Choroid plexus epithelial cell (primary cell): ENCODE measurements around the gene PLAC9.

Experiments
- DNase-seq: peaks from one replicate; pipeline ENCODE4 v3.0.0-alpha.2; 2010; ENCODE audit warnings: low read depth
- H3K4me3 ChIP-seq: 2 replicates; pipeline ENCODE4 v1.5.1; 2011; ENCODE audit warnings: low read depth, mild to moderate bottlenecking, control low read depth, low read length, moderate library complexity
- CTCF ChIP-seq: conservative IDR thresholded peaks from 2 replicates; pipeline ENCODE4 v1.5.1; 2011; ENCODE audit warnings: low read depth, mild to moderate bottlenecking, control low read depth, inconsistent platforms, low read length, moderate library complexity

PLAC9 gene

GRCh38 chr10:80148166-80148805 is 15.8 kb downstream of the PLAC9 start:
- no peak overlapping the region for H3K4me3 ChIP-seq
- TF ChIP-seq CTCF: no peak
- no peak for DNase-seq

DNA sequence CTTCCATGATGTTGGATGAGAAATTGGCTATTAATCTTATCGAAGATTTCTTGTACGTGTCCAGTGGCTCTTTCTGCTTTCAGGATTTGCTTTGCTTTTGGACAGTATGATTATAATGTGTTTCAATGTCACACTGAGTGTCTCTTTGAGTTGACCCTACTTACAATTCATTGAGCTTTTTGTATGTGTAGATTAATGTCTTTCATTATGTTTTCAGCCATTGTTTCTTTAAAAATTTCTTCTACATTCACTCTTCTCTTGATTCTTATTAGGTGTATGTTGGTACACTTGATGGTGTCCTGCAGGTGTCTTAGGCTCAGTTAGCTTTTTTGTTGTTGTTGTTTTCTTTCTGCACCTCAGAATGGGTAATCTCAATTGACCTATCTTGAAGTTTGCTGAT is 16.6 kb downstream of the PLAC9 start:
- no peak overlapping the region for H3K4me3 ChIP-seq
- no peak for TF ChIP-seq CTCF
- no peak for DNase-seq

DNA sequence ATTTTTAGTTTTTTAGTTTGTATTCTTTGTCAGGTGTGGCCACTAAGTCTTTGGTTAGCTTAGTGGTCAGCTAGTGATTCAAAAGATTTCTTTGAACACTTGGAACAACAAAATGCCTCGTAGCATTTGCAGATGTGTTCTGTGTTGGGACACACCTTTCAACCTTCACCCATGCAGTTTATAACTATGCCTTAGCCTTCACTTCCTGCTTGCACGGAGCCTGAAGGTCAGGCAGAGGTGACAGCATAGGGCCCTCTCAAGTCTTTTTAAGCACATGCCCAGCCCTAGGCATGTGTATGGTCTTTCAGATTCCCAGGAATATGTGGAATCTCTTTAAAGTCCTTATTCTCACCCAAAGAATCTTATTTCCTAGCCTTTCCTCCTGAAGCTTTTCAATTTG is 17.6 kb downstream of the PLAC9 start:
- DNase-seq: no peak
- TF ChIP-seq CTCF: no peak
- H3K4me3 ChIP-seq: no peak overlapping the region

DNA sequence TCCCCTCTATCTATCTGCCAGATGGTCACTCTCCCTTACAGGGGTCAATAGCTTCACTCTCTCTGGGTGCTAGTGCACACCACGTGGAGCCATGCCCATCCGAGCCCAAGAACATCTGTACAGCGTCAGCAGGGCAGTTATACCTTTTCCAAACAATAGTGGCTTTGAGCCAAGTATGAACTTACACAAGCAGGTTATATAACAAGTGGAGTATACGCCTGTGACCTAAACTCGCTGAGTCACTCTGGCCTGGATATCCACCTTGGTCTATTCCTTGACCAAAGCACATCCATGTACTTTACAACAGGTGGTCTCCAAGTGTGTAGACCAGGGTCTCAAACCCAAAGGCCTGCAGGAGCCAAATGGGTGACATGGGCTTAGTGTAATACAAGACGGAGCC is 20.3 kb downstream of the PLAC9 start:
- no peak overlapping the region for H3K4me3 ChIP-seq
- TF ChIP-seq CTCF: no peak
- no peak for DNase-seq

GRCh38 chr10:80153460-80153859 is 20.9 kb downstream of the PLAC9 start:
- TF ChIP-seq CTCF: no peak
- DNase-seq: no peak
- H3K4me3 ChIP-seq: no peak overlapping the region

DNA sequence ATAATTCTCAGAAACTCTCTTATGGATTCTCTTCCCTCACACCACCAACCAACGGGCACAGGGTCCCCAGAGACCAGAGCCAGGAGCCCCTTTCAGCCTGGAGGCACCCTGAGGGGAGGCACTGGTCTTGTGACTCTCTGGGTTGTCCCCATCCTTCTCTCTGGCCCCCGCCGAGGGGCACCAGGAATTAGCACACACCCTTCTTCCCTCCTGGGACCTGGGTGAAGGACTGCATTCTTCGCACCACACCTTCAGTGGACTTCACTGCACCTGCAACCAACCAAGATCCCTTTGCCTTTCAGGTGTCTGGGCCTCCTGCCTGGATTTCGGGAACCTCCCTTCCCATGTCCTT is 22.1 kb downstream of the PLAC9 start:
- no peak for DNase-seq
- H3K4me3 ChIP-seq: no peak overlapping the region
- no peak for TF ChIP-seq CTCF

DNA sequence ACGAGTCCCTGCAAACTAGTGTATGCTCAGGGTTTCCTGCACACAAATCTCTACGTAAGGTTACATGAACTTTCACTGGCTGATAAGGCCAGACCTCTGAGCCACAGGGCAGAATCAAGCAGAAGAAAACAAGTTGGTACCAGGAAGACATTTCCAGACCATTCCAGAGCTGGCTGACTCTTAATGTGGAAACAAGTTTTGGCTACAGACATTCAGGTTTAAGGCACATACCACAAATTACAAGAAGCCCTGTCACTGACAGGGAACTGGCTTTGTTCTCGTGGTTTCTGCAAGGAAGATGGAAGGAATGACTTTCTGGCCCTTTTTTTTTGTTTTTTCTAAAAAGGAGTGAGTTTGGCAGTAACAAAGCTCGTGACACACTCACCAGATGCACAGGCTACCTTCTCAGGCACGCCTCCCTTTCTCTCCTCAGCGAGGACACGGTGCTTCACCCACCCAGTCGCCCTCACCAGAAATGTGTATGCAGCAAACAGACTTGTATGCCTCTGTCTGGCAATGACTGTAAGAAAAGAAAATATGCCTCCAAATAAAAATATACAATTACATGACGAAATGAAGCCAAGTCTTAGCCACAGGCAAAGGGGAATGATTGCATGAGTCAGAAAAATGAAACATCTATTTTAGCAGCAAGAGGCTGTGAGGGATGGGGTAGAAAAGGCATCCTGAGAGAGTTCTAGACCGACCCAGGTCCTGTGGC is 22.6 kb downstream of the PLAC9 start:
- no peak overlapping the region for H3K4me3 ChIP-seq
- DNase-seq: peak; percentile 92

More for the DNA sequence above, 22.6 kb downstream of the PLAC9 start:
- TF ChIP-seq CTCF: no peak
